ENCODE data around the gene ST8SIA2. TPM values are rescaled to one million over a fixed set of nuclear protein-coding genes. Genes with fewer than 3 reads are reported as not detected.
A peak's percentile ranks its signal among the peaks of the same experiment; 100 is the strongest.

Gene ST8SIA2
- total RNA-seq, 1 donor from 2014 or later = not detected

GRCh38 chr15:92377083-92377789, 16.4 kb upstream of the ST8SIA2 start:
- DNase-seq (ENCODE audit: low read depth) (peak; percentile 6), FAIRE-seq (no peak)
- TF ChIP-seq CTCF (IDR thresholded peaks at IDR 0.05; ENCODE audit: insufficient read depth, low read length, severe bottlenecking) = no peak
- Histone ChIP-seq H3K36me3 (ENCODE audit: control insufficient read depth, insufficient read depth, low read length) (no peaks in the 10 kb centered on the region), H3K4me3 (ENCODE audit: low read depth, low read length) (no peak overlapping the region), H3K27me3 (ENCODE audit: control insufficient read depth, insufficient read depth, low read length) (no peaks in the 10 kb centered on the region)

GRCh38 chr15:92383519-92384324, 10.0 kb upstream of the ST8SIA2 start:
- Histone ChIP-seq H3K4me3 (ENCODE audit: low read depth, low read length) (no peak overlapping the region), H3K36me3 (ENCODE audit: control insufficient read depth, insufficient read depth, low read length) (no peaks in the 10 kb centered on the region), H3K27me3 (ENCODE audit: control insufficient read depth, insufficient read depth, low read length) (no peaks in the 10 kb centered on the region)
- FAIRE-seq = no peak
- DNase-seq (ENCODE audit: low read depth) = no peak
- TF ChIP-seq CTCF (IDR thresholded peaks at IDR 0.05; ENCODE audit: insufficient read depth, low read length, severe bottlenecking) = peak; percentile 53

- FAIRE-seq (no peak), DNase-seq (ENCODE audit: low read depth) (no peak)
- Histone ChIP-seq H3K36me3 (ENCODE audit: control insufficient read depth, insufficient read depth, low read length) (no peaks in the 10 kb centered on the region), H3K27me3 (ENCODE audit: control insufficient read depth, insufficient read depth, low read length) (no peaks in the 10 kb centered on the region), H3K4me3 (ENCODE audit: low read depth, low read length) (no peak overlapping the region)
- no peak for TF ChIP-seq CTCF (IDR thresholded peaks at IDR 0.05; ENCODE audit: insufficient read depth, low read length, severe bottlenecking)
Measured at GRCh38 chr15:92384381-92384780, 9.3 kb upstream of the ST8SIA2 start.

- no peak for FAIRE-seq
- peak; percentile 72 for DNase-seq (ENCODE audit: low read depth)
- no peak for TF ChIP-seq CTCF (IDR thresholded peaks at IDR 0.05; ENCODE audit: insufficient read depth, low read length, severe bottlenecking)
- Histone ChIP-seq H3K4me3 (ENCODE audit: low read depth, low read length) (no peak overlapping the region), H3K27me3 (ENCODE audit: control insufficient read depth, insufficient read depth, low read length) (no peaks in the 10 kb centered on the region), H3K36me3 (ENCODE audit: control insufficient read depth, insufficient read depth, low read length) (no peaks in the 10 kb centered on the region)
Measured at GRCh38 chr15:92385096-92385495, 8.6 kb upstream of the ST8SIA2 start.

GRCh38 chr15:92391640-92392039, 2.0 kb upstream of the ST8SIA2 start:
- no peaks in the 10 kb centered on the region for H3K36me3 ChIP-seq (ENCODE audit: control insufficient read depth, insufficient read depth, low read length)
- H3K27me3 ChIP-seq (ENCODE audit: control insufficient read depth, insufficient read depth, low read length) = peaks cover 12% of the 10 kb centered on the region
- DNase-seq (ENCODE audit: low read depth) (peak; percentile 32), FAIRE-seq (no peak)
- TF ChIP-seq CTCF (IDR thresholded peaks at IDR 0.05; ENCODE audit: insufficient read depth, low read length, severe bottlenecking) = peak; percentile 33
- H3K4me3 ChIP-seq (ENCODE audit: low read depth, low read length) = no peak overlapping the region

Data from bronchial epithelial cell (primary cell).